Measurements from ENCODE around the gene TMEM109.

Gene TMEM109

GRCh38 chr11:60912223-60912850 lies 1.6 kb upstream of the TMEM109 start:
- DNase-seq = no peak

- no peak for DNase-seq
Observed at GRCh38 chr11:60912851-60913528, 968 bp upstream of the TMEM109 start.

GRCh38 chr11:60914633-60915247 lies 782 bp downstream of the TMEM109 start:
- peak; percentile 31 for DNase-seq

GRCh38 chr11:60915248-60915914 lies 1.4 kb downstream of the TMEM109 start:
- DNase-seq = peak; percentile 32

- DNase-seq = no peak
Observed at GRCh38 chr11:60916669-60917206, 2.8 kb downstream of the TMEM109 start.

GRCh38 chr11:60917267-60917666 lies 3.3 kb downstream of the TMEM109 start:
- DNase-seq = no peak

GRCh38 chr11:60918251-60918938 lies 4.4 kb downstream of the TMEM109 start:
- DNase-seq = no peak

GRCh38 chr11:60918939-60919265 lies 4.9 kb downstream of the TMEM109 start:
- no peak for DNase-seq

GRCh38 chr11:60919320-60919719 lies 5.4 kb downstream of the TMEM109 start:
- DNase-seq = no peak

GRCh38 chr11:60919956-60920355 lies 6.0 kb downstream of the TMEM109 start:
- no peak for DNase-seq

- DNase-seq = no peak
Observed at GRCh38 chr11:60921259-60921658, 7.3 kb downstream of the TMEM109 start.

GRCh38 chr11:60921777-60922335 lies 7.9 kb downstream of the TMEM109 start:
- no peak for DNase-seq

GRCh38 chr11:60922906-60923305 lies 8.9 kb downstream of the TMEM109 start:
- no peak for DNase-seq

- no peak for DNase-seq
Observed at GRCh38 chr11:60923326-60923725, 9.4 kb downstream of the TMEM109 start.

GRCh38 chr11:60923800-60924109 lies 9.8 kb downstream of the TMEM109 start:
- no peak for DNase-seq

GRCh38 chr11:60924110-60924905 lies 10.3 kb downstream of the TMEM109 start, which contains the start of gene TMEM132A:
TSS of gene TMEM132A (plus strand) at chr11:60924460. CDS start at chr11:60924634, 174 bp downstream.
- DNase-seq = no peak

GRCh38 chr11:60924906-60925853 lies 11.2 kb downstream of the TMEM109 start:
- DNase-seq = no peak

GRCh38 chr11:60925868-60926267 lies 11.9 kb downstream of the TMEM109 start:
- DNase-seq = no peak

GRCh38 chr11:60926500-60926899 lies 12.5 kb downstream of the TMEM109 start:
- no peak for DNase-seq

GRCh38 chr11:60927061-60927592 lies 13.2 kb downstream of the TMEM109 start:
- DNase-seq = no peak

Data from effector CD8-positive, alpha-beta T cell (primary cell).